Effector CD4-positive, alpha-beta T cell (primary cell): ENCODE results near the gene RANBP17.

Experiments used
- DNase-seq: peaks from one replicate; pipeline ENCODE4 v3.0.0-alpha.2; 2020

RANBP17 gene

DNA sequence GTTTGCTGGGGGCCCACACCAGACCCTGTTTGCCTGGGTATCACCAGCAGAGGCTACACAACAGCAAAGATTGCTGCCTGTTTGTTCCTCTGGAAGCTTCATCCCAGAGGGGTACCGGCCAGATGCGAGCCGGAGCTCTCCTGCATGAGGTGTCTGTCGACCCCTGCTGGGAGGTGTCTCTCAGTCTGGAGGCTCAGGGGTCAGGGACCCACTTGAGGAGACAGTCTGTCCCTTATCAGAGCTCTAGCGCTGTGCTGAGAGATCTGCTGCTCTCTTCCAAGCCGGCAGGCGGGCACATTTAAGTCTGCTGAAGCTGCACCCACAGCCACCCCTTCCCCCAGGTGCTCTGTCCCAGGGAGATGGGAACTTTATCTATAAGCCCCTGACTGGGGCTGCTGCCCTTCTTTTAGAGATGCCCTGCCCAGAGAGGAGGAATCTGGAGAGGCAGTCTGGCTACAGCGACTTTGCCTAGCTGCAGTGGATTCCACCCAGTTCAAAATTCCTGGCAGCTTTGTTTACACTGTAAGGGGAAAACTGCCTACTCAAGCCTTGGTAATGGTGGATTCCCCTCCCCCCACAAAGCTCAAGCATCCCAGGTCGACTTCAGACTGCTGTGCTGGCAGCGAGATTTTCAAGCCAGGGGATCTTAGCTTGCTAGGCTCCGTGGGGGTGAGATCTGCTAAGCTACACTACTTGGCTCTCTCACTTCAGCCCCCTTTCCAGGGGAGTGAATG lies 241.2 kb downstream of the RANBP17 start:
- no peak for DNase-seq

DNA sequence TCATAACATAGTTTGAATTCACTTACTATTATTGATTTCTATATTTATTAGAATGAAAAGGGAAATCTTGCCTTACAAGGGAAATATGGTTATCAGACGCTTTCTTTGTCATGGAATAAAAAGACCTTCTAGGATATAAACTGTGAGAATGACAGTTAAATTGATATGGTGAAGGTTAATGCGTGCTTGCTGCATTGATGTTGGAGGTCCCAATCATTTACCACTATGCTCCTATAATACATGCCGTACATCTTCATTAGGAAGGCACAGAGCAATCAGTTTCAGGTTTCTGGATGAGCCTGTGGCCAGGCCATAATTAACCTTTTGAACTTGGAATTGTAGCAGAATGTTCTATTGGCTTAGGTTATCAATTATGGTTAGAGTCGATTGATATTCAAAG lies 245.9 kb downstream of the RANBP17 start:
- DNase-seq: no peak

DNA sequence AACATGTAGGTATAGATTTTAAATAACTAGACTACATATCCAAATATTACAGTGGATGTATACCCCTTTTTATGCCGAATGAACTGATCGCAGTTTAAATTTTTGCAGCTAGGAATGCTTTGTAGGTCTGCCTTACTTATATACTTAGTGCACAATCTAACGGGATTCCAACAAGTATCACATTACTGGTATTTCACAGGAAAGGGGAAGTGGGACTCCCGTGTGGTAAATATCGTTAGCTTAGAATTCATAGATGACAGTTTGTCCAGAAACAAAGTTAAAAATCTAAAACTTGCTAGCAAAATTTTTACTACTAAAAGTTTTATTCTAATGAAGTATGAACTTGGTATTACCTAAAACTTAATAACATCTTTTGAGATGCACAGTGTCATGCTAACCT lies 253.7 kb downstream of the RANBP17 start:
- DNase-seq: no peak

DNA sequence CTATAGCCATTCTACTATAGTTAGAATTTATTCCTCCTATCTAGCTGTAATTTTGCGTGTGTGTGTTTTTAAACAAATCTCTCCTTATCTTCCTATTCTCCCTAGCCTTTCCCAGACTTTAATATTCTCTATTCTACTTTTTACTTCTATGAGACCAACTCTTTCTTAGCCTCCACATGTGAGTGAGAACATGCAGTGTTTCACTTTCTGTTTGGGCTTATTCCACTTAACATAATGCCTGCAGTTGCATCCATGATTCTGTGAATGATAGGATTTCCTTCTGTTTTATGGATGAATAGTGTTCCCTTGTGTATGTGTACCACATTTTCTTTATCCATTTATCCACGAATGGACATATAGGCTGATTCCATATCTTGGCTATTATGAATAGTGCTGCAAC lies 254.9 kb downstream of the RANBP17 start:
- DNase-seq: no peak

DNA sequence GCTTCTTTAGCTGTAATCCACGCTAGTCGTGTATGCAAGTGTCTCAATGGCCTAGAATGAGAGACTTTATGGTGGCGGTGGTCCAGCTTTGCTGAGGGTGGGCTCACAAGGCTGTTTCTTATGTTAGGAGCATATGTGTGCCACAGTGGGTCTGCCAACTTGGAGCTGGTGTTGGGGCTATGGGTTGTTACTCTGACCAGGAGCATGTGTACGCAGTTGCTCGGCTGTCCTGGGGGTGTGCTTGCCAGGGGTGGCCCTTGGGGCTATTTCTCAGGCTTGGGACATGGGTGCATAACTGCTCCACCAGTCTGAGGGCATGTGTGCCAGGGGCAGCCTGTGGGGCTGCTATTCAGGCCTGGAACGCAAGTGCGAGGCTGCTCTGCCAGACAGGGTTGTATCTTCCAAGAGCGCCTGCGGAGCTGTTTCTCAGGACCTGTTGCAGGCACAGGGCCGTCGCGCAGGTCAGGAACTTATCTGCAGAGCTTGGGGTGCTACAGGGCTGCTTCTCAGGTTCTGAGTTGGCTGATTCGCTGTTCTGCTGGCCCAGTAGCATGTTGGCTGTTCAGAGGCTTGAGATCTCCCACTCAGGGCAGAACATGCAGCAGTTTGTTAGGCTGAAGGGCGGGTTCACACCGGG lies 259.3 kb downstream of the RANBP17 start:
- no peak for DNase-seq

DNA sequence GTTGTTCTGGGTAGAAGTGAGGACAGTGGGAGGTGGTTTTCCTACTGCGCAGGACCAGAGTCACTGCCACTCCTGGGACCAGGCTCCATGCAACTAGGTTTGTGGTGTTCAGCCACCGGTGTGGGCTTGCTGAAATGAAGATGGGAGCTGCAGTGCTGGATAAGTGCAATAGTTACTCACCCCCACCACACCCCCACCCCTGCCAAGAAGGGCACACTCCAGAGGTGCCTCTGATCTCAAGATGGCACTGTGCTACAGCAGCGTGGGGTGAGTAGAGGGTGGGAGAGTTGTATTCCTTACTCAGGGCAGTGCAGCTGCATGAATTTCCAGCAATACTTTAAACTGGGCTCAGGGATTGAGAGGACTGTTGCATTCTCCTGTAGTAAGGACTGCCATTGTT lies 259.8 kb downstream of the RANBP17 start:
- DNase-seq: no peak

DNA sequence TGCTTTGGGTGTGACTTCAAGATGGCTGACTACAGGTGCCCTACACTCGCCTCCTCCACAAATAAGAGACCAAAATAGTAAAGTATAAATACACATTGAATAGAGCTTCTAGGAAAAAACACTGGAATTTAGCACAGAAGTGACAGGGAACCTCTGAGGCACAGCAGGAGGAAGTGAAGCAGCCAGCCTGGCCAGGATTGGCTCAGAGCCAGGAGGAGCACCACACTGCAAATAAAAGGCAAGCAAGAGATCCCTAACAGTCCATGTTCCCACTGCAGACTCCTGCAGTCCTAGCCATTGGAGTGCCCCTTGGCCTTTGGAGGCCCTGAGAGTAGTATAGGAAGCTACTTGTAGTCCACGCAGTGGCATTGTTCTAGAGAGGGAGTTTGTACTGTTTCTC lies 260.6 kb downstream of the RANBP17 start:
- no peak for DNase-seq

DNA sequence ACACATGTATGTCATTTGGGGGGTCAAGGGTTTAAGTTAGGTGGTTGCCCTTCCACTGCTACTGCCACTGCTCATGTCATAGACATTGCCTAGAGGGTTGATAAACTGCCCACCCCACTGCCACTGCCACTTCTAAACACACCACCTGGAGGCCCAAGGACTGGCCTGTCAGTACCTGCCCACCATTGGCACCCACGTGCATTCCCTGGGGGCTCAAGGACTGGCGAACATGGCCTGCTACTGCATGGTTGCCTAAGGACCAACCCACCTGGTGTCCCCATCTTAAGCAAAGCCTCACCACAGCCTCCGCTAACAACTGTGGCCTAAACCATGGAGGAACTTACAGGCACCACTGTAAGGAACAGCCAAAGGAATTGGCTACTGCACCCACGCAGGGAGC lies 261.6 kb downstream of the RANBP17 start:
- no peak for DNase-seq

DNA sequence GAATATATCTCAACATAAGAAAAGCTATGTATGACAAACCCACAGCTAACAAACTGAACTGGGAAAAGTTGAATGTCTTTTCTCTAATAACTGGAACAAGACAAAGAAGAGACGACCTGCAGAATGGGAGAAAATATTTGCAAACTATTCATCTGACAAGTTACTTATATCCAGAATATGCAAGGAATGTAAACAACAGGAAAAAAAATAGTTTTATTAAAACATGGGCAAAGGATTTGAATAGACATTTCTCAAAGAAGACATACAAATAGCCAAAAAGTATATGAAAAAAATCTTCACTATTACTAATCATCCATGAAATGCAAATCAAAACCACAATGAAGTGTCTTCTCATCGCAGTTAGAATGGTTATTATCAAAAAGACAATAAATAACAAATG lies 265.5 kb downstream of the RANBP17 start:
- no peak for DNase-seq

DNA sequence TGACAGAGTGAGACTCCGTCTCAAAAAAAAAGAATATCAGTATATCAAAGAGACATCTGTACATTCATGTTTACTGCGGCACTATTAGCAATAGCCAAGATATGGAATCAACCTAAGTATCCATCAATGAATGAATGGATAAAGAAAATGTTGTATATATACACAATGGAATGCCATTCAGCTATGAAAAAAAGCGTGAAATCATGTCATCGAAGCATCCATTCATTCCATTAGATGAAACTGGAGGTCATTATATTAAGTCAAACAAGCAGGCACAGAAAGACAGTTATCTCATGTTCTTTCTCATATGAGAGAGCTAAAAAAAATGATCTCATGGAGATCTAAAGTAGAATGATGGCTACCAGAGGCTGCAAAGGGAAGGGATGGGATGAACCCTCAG lies 266.3 kb downstream of the RANBP17 start:
- no peak for DNase-seq

DNA sequence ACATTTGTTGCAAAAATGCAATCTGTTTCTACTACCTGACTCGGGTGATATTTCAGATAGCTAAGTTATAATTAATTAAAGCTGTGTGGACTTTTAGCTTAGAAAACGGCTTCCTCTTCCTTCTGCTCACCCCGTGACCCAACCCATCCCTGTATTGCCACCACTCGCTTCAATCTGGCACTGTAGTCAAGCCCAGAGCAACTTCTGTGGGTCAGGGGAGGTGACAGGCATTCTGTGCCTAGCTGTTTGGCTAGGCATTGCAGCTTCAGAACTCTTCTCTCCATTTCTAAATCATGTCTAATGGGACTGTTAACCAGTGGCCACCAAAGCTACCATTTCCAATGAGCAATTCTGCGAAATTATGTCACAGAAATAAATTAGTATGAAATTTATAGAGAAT lies 267.5 kb downstream of the RANBP17 start:
- DNase-seq: no peak

DNA sequence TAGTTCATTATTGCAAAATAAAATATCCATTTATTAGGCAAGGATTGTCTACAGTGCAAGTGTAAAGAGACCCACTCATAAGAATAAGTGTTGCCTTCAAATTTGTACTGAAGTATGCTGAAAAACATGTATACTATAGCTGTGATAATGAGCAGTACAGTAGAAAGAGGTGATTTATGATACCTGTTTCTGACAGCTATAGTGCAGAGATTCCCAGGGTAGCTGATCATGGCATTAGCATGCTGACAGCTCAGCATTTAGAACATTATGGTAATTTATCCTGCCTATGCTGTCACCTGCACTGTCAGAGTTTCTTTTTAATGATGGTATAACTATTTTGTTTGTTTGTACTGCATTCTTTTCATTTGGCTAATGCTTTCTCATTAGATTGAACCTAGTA lies 269.7 kb downstream of the RANBP17 start:
- no peak for DNase-seq

DNA sequence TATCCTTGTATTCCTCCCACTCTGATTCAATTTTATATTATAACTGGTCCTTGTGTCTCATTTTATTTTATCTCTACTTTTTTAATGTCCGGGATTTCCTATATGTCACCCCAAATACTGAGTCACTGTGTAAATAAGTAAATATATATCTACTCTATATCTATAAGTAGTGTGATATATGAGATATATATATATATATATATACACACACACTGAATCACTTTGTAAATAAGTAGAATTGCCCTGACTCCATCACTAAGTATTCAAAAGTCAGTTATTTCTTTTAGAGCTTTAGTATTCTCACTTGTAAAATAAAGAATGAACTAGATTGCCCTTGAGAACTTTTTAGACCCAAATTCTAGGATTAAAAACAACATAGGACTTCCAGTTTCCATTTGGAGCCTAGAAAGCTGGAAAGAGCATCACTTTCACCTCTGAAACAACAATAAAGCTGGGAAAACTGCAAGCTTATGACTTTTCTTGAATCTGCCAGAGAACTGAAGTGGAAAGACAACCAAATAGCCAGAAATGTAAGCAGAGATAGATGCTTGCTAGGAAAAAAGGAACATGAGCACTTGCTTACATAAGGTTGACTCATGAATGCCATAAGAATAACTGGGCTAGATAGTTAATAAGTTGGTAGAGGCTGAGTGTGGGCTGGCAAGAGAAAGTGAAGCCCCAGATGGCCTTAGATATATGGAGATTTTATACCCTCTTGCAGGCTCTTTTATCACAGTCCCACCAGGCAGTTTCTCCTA lies 276.1 kb downstream of the RANBP17 start:
- DNase-seq: no peak

DNA sequence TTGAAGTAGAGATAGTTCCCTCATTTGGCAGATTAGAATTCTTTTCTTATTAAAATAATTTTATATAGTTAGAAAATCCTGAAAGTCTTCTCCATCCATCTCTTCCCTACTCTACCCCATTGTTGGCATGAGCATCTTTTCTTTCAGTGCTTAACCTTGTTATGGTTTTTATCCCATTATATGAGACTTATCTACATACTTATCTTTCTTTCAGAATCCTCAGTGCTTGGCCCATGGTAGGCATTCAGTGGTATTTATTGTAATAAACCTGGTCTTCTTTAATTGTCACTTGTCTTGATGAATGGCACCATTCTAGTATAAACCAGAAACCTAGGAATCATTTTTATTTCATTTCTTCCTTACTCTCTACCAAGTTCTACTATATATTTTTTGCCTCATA lies 277.4 kb downstream of the RANBP17 start:
- no peak for DNase-seq

DNA sequence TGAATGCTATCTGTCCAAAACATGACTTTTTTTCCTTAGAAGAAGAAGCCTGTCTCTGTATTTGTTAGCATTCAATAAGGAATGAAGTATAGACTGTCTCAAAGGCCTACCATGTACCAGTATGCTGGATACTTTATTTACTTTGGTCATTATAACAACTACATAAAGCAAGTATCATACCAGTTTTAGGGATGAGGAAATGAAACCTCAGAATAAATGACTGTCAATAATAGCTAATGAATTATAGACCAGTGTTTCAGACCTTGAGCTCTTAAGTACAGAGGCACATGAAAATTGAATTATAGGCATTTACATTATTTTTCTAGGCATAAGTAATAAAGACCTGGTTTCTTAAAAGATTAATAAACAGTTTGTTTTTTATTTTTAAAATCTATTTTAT lies 280.8 kb downstream of the RANBP17 start:
- no peak for DNase-seq

DNA sequence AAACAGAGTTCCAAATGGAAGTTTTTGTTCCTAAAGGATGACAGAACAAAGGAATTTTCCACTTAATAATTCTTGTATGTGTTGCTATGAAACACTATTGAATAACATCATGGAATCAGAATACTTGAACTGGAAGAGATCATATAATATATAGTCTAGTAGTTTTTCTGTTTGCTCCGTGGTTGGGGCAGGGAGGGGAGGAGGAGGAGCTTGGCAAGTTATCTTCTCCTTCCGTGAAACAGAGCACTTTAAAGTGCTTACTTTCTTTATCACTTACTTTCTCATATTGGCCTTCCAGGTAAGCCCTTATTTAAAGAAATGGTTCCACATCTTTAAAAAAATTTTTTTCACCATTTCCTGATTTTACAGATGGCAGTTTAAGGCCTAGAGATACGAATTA lies 281.4 kb downstream of the RANBP17 start:
- no peak for DNase-seq

DNA sequence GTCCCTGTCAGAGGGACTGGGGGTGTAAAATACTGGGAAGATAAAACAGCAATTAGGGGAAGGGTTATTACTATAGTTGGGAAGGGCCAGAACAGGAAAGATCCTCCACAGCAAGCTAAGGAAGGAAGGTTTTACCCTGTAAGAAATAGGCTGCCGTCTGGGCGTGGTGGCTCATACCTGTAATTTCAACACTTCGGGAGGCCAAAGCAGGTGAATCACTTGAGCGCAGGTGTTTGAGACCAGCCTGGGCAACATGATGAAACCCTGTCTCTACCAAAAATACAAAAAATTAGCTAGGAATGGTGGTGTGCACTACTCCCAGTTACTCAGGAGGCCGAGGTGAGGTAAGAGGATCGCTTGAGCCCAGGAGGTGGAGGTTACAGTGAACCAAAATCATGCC lies 282.1 kb downstream of the RANBP17 start:
- DNase-seq: no peak

DNA sequence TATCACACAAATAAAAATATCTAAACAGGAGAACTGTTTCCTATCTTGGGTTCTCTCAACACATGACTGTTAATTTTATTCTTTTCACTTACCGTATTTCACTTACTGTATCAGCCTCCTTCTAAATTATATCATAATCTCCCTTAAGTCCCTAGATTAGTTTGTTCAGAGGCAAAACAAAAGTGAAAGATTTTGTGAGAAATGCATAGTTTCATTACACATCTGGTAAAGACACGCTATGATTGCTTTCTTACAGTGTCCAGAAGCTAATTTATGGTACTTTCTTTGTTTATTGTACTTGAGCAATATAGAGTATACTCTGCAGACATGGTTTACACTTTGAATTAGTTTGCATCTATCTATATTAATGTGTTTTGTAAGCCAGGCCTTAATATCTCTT lies 287.5 kb downstream of the RANBP17 start:
- DNase-seq: no peak

DNA sequence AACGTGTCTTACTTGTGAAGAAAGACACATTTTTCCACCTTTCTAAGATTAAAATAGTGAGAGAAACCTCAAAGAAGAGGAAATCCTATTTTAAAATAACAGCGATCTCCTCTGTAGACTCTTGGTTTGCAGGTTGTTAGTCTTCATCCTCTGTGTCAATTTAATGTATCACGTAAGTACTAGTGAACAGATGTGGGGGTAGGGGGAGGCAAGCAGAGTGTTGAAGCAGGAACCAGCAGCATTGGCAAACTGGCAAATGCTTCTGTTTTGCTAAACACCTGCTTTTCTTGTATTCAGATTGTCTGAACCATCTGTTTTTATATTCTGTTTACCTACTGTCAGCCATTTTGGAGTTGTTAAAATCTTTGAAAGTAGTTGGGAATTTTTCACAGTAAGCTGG lies 288.0 kb downstream of the RANBP17 start:
- no peak for DNase-seq

DNA sequence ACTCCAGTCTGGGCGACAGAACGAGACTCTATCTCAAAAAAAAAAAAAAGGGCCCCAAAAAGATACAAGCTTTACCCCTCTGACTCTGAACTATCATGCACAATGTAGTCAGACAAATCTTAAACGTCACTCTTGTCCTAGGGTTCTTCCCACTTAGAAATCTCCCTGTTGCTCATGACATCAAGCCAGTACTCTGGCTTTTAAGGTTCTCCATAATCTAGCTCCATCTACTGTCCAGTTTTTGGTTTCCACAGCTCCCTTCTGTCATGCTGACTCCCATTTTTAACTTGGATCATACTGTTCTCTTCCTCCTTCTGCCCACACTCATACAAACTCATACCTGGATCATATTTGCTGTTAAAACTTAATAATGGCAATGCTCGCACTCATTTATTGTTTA lies 290.6 kb downstream of the RANBP17 start:
- DNase-seq: no peak

DNA sequence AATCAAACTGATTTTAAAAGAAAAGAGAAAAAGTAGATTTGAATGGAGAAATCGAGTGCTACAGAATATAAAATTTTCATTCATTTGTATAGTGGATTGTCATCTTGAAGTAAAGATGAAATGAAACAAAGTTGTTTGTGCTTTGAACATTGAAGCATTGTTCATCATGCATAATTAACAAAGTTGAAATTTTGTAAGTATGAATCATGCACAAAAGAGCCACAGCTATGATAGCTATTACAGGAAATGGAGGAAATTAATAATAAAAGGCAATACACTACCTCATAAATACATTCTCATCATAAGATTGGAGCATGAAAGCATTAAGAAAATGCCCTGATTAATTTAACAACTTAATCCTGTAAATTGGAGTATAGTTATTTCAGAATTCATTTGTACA lies 293.8 kb downstream of the RANBP17 start:
- no peak for DNase-seq

DNA sequence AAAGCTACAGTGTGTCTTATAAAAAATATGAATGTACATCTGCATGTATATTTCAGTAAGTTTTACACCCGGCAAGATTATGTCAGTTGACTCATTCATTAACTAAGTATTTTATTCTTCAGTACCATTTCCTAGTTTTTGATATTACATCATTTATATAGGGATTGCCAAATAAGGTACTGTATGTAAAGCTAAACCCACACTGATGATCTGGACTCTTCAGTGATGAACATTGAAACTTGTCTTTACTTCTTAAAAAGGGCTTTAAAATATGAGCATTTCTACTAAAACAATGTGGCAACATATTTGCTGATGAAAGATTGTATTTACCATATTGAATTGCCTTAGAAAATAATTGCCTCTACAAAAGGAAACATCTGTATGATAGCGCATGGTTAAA lies 295.5 kb downstream of the RANBP17 start:
- no peak for DNase-seq

DNA sequence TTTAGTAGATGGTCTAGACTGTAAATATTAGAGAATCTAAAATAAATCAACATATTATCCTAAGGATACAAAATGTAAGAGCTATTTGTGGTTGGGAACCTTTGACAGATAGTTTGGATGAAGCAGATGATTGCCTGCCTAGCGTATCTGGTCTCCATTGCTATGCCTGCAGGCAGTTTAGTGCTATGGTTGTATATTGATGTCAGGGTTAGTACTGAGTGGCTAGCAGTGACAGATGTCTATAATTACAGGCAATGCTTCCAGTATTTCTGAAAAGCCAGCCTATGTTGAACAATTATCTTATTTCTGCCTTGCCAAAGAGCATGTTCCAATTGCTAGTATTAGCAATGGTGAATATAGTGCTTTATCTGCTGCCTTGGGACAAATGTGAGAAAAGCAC lies 296.0 kb downstream of the RANBP17 start:
- DNase-seq: no peak

DNA sequence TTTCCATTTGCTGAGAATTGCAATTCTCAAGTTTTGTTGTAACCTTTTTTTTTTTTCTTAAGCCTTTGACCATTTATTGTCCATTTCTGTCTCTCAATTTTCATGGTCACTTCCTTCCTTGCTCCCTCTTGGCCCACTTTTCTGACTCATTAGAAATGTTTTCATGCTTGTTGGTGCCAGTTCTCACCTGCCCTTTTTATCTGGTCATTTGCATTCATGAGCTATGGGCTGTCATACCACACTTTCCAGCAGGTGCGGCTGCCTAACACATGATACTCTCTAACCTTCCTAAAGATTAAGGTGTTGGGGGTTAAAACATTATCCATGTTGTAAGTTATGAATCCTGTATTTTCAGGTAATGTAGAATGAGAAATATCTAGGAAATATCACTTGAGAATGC lies 296.8 kb downstream of the RANBP17 start:
- DNase-seq: no peak
